Erythroblast (primary cell): ENCODE data around the gene VARS2.
"Not testable (repeated sequence)": the region's sequence is repeated elsewhere in the genome, so short reads cannot be mapped to it uniquely, and the experiment has no call there.

Source experiments
- DNase-seq, 2 experiments: peaks; one replicate each; lab custom pipeline; 2025; lab: John Stamatoyannopoulos, UW
- GATA1 ChIP-seq: IDR thresholded peaks from 2 replicates; pipeline ENCODE4 v1.6.1; 2011; ENCODE audit warnings: low read depth, mild to moderate bottlenecking, control low read depth, low read length, moderate library complexity
- POLR2A ChIP-seq: IDR thresholded peaks from 2 replicates; pipeline ENCODE4 v1.6.1; 2011; ENCODE audit warnings: mild to moderate bottlenecking, low read length

VARS2 gene

GRCh38 chr6:30963641-30964040 lies 49.6 kb downstream of the VARS2 start:
- TF ChIP-seq POLR2A (no peak), GATA1 (no peak)
- DNase-seq: no peak

- no peak for TF ChIP-seq GATA1
- no peak for TF ChIP-seq POLR2A
- no peak for DNase-seq
Observed at GRCh38 chr6:30964075-30964474, 50.0 kb downstream of the VARS2 start.

GRCh38 chr6:30965140-30965601 lies 51.1 kb downstream of the VARS2 start:
- no peak for TF ChIP-seq POLR2A
- TF ChIP-seq GATA1: no peak
- DNase-seq: no peak

GRCh38 chr6:30966154-30966553 lies 52.1 kb downstream of the VARS2 start:
- no peak for DNase-seq
- TF ChIP-seq GATA1: no peak
- TF ChIP-seq POLR2A: no peak

- DNase-seq: not testable (repeated sequence)
Observed at GRCh38 chr6:30969171-30969570, 55.1 kb downstream of the VARS2 start.

- no peak for DNase-seq
- TF ChIP-seq POLR2A (no peak), GATA1 (no peak)
Observed at GRCh38 chr6:30970946-30971345, 56.9 kb downstream of the VARS2 start.

- no peak for TF ChIP-seq POLR2A
- TF ChIP-seq GATA1: no peak
- DNase-seq: no peak
Observed at GRCh38 chr6:30972816-30973215, 58.8 kb downstream of the VARS2 start.

GRCh38 chr6:30974490-30975252 lies 60.6 kb downstream of the VARS2 start:
- DNase-seq: no peak
- TF ChIP-seq POLR2A: no peak
